ENCODE results near the gene SDCCAG8.
"Not testable (repeated sequence)": the region's sequence is repeated elsewhere in the genome, so short reads cannot be mapped to it uniquely, and the experiment has no call there.

Gene SDCCAG8

DNA sequence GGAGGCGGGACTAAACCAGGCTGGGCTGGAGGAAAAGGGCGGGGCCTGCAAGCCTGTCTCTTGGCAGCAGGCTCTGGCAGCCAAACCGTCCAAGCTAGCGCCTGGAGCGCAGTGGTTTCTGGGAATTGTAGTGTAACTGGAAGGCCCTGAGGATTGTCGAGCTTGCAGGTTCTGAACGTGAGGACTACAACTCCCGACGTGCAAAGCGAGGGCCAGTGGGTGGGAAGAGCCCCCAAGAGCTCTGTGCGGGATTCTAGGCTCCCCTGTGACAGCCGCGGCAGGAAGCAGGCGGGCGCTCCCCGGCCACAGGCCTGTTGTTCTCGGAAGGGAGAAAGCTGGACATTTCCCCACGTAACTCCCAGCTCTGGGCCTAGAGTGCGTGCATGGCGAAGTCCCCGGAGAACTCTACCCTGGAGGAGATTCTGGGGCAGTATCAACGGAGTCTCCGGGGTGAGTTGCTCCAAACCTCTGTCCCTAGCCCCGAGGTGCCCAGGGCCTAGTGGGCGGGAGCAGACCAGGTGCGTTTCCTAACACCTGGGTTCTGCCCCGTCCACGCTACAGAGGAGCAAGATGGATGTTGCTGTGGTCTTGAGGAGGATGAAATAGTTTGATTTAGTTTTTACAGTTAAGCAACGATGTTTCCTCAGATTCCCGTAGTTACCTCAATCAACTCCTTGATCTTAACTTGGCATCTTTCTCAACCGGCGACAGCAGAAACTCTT is at the start of gene SDCCAG8:
Gene SDCCAG8 (plus strand): TSS at position 251 of the 722 bp plus-strand sequence. CDS start 133 bp downstream, at position 384.
- DNase-seq (ENCODE audit: low spot score) = peak; percentile 95

DNA sequence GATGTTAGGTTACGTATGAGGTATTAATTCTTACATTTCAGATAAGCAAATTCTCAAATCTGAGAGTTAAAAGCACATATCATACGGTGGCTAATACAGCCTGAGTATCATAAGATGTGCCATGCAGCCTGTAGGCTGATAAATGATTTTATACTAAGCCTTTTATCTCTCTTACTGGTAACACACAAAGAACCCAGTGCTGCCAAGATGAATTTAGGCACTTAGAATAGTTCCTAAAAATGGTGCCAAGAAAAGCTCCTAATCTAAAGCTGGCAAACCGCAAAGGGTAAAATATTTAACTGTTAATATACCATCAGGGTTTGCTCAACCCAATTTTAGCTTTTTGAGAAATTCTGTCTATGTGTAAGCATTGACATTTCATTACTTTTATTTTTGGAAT is 43.9 kb upstream of the SDCCAG8 start:
- not testable (repeated sequence) for DNase-seq (ENCODE audit: low spot score)

DNA sequence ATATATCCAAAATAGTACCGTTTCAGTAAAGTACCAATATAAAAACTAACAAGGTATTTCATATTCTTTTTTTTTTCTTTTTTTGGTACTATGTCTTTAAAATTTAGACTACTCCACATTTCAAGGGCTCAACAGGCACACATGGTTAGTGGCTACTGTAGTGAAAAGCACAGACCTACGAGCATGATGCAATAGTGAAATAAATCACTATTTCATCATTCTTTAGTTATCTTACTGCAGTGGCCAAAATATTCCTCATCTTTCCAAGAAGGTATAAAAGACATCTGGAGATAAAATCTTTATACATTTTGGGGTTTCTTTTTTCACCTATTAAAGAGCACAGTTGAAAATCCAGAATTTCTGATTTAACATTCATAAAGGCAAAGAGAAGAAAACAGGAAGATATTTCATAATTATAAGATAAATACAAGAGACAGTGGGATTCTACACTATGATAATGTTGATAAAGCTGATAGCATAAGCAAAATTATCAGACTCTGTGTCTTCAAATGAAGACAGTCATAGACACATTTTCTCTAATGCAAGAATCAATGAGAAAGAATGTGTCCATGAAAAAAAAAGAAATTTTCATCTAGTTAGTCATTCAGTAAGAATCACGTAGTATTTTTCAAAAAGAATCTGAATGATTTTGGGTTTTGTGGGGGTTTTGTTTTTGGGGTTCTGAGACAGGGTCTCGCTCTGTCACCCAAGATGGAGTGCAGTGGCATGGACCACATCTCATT is 42.6 kb upstream of the SDCCAG8 start:
- peak; percentile 17 for DNase-seq (ENCODE audit: low spot score)

DNA sequence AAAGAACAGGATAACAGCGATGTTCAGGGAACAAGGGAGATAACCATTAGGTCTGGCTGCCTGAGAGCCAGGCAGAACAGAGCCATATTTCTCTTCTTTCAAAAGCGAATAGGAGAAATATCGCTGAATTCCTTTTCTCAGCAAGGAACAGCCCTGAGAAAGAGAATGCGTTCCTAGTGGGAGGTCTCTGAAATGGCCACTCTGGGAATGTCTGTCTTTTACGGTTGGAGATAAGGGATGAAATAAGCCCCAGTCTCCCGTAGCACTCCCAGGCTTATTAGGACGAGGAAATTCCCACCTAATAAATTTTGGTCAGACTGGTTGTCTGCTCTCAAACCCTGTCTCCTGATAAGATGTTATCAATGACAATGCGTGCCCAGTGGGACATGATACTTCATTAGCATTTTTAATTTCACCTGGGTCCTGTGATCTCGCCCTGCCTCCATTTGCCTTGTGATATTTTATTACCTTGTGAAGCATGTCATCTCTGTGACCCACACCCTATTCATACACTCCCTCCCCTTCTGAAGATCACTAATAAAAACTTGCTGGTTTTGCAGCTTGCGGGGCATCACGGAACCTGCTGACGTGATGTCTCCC is 40.5 kb upstream of the SDCCAG8 start:
- not testable (repeated sequence) for DNase-seq (ENCODE audit: low spot score)

DNA sequence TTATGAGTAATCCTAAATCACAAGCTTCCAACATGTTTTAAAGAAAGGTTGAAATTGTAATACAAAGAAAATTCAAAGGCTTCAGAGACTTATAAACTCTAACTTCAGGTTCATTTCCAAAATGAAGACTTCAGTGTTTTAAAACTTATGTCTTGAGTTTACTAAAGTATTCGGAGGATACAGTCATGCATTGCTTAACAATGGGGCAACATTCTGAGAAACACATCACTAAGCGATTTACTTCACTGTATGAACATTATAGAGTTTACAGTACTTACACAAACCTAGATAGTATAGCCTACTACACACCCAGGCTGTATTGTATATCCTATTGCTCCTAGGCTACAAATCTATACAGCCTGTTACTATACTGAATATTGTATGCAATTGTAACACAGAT is 39.1 kb upstream of the SDCCAG8 start:
- DNase-seq (ENCODE audit: low spot score) = no peak

DNA sequence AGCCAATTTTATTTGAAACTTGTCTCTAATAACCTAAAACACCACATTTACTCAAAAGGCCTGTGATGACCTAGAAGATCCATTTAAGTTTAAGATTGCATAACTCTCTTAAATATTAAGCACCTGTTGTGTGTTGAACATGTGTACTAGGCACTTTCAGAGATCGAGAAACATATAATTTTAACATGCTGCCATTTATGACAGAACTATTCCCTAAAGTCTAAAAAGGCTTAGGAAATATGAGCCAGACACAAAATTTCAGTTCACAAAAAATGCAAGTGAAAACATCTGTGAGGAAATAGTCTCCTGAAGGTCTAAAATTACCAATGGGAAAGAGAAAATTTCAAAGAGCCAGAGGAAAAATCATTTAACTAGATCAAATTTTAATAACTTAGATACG is 38.5 kb upstream of the SDCCAG8 start:
- no peak for DNase-seq (ENCODE audit: low spot score)

DNA sequence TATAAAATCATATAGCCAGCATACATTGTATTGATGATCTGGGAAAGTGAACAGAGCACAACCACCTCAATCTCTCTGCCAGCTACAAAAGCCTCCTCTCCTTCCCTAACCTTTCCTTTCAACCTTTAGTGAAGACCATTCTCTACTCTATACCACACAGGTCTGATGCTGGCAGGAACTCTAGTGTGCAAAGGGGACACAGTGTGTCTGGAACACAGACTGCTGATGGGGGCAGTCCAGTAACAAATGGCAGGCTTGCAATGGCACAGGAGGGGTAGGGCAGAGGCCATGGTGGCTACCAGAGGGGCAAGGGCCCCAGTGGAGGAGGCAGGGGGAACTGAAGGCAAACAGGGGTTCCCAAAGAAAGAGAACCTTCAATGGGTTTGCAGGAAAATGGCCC is 37.8 kb upstream of the SDCCAG8 start:
- no peak for DNase-seq (ENCODE audit: low spot score)

DNA sequence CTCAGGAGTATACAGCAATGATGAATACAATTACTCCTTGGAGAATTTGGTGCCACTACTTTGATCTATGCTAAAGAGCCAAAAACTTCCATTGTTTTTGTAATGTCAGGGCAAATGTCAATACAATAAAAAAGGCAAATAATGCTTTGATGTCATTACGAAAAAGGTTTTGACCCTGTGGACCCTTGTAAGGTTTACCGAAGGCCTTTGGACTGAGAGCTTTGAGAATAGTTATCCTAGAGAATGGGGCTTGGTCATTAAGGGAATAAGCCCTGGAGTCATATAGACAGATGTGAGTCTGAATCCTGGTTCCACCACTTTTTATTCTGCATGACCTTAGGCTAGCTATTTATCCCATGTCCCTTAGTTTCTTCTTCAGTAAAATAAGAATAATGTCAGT is 28.2 kb upstream of the SDCCAG8 start:
- DNase-seq (ENCODE audit: low spot score) = no peak

DNA sequence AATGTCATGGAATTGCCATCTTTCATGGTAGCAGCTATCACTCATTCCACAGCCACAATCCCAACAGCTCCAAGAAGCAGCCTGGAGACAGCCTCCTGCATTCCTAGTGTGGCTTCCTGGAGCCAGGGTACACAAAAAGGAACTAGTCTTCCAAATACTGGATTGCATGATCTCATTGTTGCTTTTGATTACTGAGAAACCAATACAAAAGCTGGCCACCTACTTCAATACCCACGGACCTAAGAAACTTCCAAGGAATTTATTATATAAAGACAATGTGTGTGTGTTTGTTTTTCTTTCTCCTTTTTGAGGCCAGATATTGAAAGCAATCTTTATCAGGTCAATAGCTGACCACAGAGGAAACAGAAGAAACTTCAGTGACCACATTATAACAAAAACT is 26.3 kb upstream of the SDCCAG8 start:
- no peak for DNase-seq (ENCODE audit: low spot score)

DNA sequence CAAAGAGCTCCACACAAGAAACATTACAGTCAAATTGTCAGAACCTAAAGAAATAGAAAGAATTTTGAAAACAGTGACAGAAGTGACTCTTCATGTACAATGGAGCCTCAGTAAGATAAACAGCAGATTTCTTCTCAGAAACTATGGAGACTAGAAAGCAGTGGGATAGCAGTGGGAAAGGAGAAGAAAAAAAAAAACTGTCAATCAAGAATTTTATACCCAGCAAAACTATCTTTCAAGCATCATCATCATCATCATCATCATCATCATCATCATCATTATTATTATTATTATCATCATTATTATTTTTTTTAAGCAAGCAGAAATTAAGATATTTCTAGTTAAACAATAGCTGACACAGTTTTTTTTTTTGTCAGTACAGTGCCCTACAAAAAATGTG is 24.9 kb upstream of the SDCCAG8 start:
- DNase-seq (ENCODE audit: low spot score) = no peak

DNA sequence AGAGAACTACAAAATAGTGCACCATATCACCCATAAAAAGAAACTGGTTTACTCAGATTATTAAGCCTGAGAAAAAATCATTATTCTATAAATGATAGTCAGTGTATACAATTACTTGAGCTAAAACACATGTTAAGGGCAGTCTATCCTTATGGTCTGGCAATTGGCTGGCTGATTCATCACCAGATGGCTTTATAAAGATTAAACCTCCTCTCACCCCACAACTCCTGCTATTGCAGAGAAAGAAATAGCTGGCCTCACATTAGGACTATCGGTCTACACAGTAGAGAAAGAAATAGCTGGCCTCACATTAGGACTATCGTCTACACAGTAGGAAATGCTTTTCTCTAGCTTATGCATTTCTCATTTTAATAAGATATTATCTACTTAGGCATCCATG is 21.9 kb upstream of the SDCCAG8 start:
- peak; percentile 40 for DNase-seq (ENCODE audit: low spot score)

DNA sequence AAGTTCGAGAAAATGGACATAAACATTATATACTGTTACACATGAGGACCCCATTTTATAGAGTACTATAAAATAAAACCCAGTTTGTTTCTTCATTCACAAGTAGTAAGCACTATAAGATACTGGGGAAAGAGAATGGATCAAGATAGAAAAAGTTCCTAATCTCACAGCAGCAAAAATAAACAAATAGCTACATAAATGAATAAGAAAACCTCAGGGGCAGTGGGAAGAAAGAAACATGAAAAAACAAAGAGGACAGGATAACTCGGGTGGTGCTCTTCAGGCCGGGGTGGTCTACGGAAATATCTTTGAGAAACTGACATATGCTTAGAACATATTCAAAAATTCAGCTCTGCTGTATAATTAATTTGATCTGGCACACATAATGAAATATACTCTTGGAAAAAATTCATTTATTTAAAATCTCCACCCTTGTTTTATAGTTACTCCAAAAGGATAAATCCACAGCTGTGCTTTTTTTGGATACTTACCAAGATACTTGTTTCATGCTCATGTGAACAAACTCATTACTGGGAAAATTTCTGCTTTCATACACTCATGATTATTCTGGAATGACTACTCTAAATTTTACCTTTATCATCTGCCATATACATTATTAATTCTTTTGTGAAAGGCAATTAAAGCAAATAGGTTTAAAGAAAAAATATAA is 20.7 kb upstream of the SDCCAG8 start:
- DNase-seq (ENCODE audit: low spot score) = no peak

DNA sequence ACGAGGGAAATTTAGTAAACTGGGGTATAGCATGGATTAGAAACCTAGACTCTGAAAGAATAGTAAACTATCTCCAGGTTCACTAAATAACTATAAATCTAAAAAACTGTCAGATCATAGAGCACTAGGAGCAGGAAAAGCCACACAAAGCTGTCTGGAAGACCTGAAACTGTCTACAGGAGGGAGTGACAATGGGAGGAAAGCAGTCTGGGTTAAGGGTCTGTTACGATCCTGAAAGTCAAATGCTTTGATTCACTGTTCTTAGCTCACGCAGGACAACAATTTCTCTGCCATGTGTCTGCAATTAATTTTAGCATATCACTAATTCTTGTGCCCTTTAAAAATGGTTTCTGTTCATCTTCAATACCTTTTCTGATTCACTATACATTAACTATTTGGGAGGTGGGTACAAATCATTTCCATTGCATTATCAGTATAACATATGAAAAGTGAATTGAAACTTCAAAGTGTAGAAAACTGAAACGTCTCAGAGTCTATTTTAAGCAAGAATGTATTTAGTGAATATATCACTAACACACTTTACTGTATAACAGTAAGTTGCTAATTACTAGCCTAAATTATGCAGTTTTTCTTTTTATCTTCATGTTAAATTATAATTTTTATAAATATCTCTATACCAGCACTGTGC is 19.1 kb upstream of the SDCCAG8 start:
- DNase-seq (ENCODE audit: low spot score) = no peak

DNA sequence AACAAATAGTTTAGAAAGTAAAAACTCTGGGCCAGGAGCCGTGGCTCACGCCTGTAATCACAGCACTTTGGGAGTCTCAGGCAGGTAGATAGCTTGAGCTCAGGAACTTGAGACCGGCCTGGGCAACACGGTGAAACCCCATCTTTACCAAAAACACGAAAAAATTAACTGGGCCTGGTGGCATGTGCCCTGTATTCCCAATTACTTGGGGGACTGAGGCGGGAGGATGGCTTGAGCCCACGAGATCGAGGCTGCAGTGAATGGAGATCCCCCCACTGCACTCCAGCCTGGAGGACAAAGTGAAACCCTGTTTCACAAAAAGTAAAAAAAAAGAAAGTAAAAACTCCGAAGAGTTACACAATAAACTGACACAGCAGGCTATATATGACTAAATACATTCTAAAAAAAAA is 11.4 kb upstream of the SDCCAG8 start:
- DNase-seq (ENCODE audit: low spot score) = no peak

DNA sequence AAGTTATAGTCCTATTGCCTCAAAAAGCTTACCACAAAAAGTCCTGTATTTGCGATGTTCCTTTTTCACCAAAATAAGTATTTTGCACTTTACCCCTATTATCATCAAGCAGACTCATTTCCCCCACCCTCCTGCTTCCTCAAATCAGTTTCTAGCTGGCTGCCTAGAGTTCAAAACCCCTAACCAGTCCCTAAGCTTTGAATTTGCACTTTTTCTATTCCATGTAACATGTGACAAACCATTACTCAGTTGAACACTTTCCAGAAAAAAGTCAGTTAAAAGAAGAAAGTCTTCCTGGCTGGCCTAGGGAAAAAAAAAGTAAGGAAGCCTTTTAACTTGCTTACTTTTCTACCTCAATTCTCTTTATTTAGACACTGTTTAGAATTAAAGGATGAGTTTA is 8.9 kb upstream of the SDCCAG8 start:
- DNase-seq (ENCODE audit: low spot score) = no peak

DNA sequence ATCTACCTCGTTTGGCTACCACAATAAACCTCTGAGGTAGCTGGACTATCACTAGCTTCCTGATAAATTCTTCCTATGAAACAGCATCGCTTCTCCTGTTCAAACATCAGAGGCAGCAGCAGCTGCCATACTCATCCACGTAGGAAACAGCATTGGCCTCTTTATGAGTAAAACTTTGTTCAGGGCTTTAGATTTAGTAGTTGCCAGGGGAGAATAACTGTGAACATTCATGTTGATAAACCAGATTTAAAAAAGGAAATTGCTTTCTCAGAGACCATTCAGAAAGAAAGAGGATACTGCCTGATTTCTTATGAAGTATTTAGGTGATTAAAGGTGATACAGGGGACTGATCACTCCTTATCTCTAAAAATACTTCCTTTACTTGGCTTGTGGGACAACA is 7.9 kb upstream of the SDCCAG8 start:
- no peak for DNase-seq (ENCODE audit: low spot score)

DNA sequence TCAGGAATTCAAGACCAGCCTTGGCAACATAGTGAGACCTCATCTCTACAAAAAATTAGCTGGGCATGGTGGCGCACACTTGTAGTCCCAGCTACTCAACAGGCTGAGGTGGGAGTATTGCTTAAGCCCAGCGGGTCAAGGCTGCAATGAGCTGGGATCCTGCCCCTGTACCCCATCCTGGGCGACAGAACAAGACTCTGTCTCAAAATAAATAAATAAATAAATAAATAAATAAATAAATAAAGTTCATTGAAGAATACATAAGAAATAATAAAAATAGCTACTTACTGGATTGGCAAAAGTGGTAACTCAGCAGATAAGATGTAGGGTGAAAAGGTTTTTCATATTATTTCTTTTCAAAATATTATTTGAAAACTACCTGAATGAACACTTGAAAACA is 6.6 kb upstream of the SDCCAG8 start:
- DNase-seq (ENCODE audit: low spot score) = no peak

DNA sequence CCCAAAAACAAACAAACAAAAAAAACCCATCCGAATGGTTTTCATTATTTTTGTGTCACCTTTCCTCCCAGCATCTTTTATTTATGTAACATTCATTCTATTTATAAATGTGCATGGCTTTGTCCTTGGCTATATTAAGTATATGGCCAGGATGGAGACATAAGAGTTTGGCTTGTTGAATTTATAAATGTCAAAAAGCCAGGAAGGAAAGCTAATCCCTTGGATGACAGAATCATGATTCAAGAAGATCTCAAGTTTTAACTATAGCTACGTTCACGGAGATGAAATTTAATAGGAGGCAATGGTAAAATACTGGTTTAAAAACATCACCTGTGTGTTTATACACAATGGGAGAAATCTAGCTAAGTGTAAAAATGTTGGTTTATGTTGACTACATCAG is 5.7 kb upstream of the SDCCAG8 start:
- no peak for DNase-seq (ENCODE audit: low spot score)

DNA sequence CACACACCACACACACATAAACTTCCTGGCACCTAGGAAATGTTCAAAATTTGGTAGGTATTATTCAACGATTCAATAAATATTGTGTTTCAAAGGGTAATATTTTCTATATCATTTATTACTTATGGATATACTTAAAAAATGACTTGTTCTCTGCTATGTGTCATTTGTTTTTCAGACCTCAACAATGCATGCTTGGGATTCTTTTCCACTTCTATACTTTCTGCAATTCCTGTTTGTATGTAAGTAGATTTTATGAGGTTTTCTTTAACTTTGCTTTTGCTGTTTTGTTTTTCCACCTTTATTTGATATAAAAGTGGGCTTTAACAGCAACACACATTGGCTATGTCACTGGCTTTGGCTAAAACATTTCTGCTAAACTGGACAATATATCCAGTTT is 4.3 kb upstream of the SDCCAG8 start:
- DNase-seq (ENCODE audit: low spot score) = no peak

DNA sequence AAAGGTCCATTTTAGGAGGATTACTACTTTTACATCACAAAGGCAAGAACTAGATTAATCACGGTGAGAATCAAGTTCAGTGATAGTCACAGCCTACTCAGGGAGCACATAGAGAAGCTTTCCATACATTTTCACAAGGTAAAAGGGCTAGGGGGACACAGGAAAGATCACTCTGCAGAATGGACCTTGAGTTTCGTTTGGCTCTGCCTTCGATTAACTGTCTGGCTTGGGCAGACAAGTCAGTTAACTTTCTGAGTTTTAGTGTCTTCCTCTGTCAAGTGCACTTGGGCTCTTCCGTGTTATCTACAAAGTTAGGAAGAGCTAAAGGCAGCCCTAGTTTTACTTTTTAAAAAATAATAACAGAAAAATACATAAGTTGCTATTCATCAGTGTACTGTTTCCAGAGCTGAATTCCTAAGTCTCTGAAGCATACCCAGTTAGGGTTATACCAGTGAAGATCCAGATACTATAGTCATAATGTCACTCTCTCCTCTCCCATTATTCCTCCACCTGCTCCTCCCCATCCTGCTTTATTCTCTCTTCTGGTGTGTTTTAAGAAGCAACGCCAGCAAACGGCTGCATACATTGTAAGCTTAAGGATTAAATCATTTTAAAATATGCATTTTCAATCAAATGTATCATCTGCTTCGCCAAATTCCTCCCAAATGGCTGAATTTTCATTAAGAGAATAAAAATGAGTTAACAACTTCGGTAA is 2.5 kb upstream of the SDCCAG8 start:
- DNase-seq (ENCODE audit: low spot score) = no peak

DNA sequence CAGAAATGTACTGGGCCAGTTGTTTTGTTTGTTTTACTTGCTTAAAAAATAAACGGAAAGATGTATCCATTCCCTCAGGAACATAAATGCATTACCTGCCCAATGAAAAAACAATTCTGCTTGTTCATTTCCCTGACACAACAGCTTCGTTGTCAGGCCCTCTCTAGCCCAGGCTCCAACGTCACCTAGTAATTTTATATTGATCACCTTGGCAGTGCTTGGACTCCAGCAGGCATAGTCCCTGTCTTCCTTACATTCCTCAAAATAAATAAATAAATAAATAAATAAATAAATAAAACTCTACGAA is 2.0 kb upstream of the SDCCAG8 start:
- DNase-seq (ENCODE audit: low spot score) = no peak

All from hepatic stellate cell (primary cell).